HT1080 (cell line): Measurements from ENCODE around the gene G0S2. TPM values are rescaled to one million over a fixed set of nuclear protein-coding genes. Genes with fewer than 3 reads are reported as not detected.

ENCODE experiments used
- DNase-seq: peaks from one replicate; pipeline ENCODE4 v3.0.0-alpha.2; 2015; ENCODE audit warnings: low read depth
- total RNA-seq: library from RNA; depleted of rRNA; stranded (reverse); fragments of >200 nt; shearing (Covaris generic); gene quantifications from 2 replicates; pipeline ENCODE4 v1.2.3, GENCODE V29; 2014; rRNA removed

The G0S2 gene
- total RNA-seq, 1 experiment from 2014 or later, result not detected

GRCh38 chr1:209715314-209715713, 40.1 kb downstream of the G0S2 start:
- DNase-seq, result no peak

DNA sequence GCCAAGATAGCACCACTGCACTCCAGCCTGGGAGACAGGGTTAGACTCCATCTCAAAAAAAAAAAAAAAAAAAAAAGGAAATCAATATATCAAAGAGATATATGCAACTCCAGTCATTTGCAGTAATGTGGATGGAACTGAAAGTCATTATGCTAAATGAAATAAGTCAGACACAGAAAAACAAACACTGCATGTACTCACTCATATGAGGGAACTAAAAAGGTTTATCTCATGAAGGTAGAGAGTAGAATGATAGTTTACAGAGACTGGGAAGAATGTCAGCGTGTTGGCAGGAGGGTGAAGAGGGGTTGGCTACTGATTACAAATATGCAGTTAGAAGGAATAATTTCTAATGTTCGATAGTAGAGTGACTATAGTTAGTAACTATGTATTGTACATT, 42.6 kb downstream of the G0S2 start:
- no peak for DNase-seq

DNA sequence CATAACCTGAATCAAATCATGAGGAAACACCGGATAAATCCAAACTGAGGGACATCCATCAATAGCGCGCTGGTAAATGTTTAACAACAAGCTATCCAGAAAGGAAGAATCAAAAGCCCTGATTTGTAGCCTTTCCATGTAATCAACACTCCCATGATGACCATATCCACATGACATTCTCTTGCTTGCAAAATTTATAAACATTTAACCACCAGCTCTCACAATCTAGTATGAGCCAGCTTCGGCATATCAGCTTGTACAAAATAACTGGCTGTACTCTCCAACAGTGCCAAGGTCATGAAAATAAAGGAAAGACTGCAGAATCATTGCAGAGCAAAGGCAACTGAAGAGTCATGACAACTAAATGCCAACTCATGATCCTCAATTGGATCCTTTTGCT, 45.1 kb downstream of the G0S2 start:
- no peak for DNase-seq

GRCh38 chr1:209720826-209721225, 45.6 kb downstream of the G0S2 start:
- no peak for DNase-seq

GRCh38 chr1:209721323-209721722, 46.1 kb downstream of the G0S2 start:
- DNase-seq, result no peak

GRCh38 chr1:209723265-209723664, 48.1 kb downstream of the G0S2 start:
- no peak for DNase-seq

GRCh38 chr1:209723756-209724693, 48.8 kb downstream of the G0S2 start:
- no peak for DNase-seq

Other genes starting within 250 kb of the G0S2 start
- gene CAMK1G, start 91.7 kb upstream of the G0S2 start, total RNA-seq, result not detected in 2 replicates
- 387 and 423 TPM in 2 replicates for gene LAMB3, start 23.0 kb upstream of the G0S2 start, total RNA-seq
- 45.4 and 45.9 TPM in 2 replicates for gene HSD11B1, start 29.4 kb downstream of the G0S2 start, total RNA-seq
- gene TRAF3IP3, start 80.6 kb downstream of the G0S2 start, total RNA-seq, result not detected in 2 replicates
- 3.9 and 4.5 TPM in 2 replicates for gene C1orf74, start 109.1 kb downstream of the G0S2 start, total RNA-seq
- gene IRF6, start 130.7 kb downstream of the G0S2 start, total RNA-seq, result 0.05 TPM in 1 of 2 replicates, not detected in the other
- 12.4 and 12.5 TPM in 2 replicates for gene UTP25, start 152.6 kb downstream of the G0S2 start, total RNA-seq